Activated CD8-positive, alpha-beta T cell treated with anti-CD3 and anti-CD28 coated beads for 36 hours (primary cell): Measurements from ENCODE around the gene OR3A1. TPM values are rescaled to one million over a fixed set of nuclear protein-coding genes. Genes with fewer than 3 reads are reported as not detected.
"Not testable (repeated sequence)": the region's sequence is repeated elsewhere in the genome, so short reads cannot be mapped to it uniquely, and the experiment has no call there.

ENCODE experiments used
- ATAC-seq: fragments of 200-7000 bp; cut with Tn5 transposase; one replicate; pipeline ENCODE4 v1.10.0; 2021; ENCODE audit warnings: mild to moderate bottlenecking, moderate library complexity
- CTCF ChIA-PET: fragments of 350-600 bp; sonication (Branson Sonifier 250); formaldehyde crosslinking; loops from one replicate; lab custom pipeline; 2021; ENCODE audit warnings: antibody characterized with exemption; lab: Charles Lee
- POLR2A ChIA-PET: fragments of 350-600 bp; sonication (Branson Sonifier 250); formaldehyde crosslinking; loops from one replicate; lab custom pipeline; 2021; ENCODE audit warnings: antibody characterized with exemption; lab: Charles Lee
- DNase-seq: peaks from one replicate; pipeline ENCODE4 v3.0.0-alpha.2; 2020
- H3K27ac Mint-ChIP-seq: one replicate; pipeline ENCODE4 v1.8.0; 2021; ENCODE audit warnings: mild to moderate bottlenecking, mixed read lengths
- H3K27me3 Mint-ChIP-seq: one replicate; pipeline ENCODE4 v1.8.0; 2021; ENCODE audit warnings: mixed read lengths
- H3K36me3 Mint-ChIP-seq: one replicate; pipeline ENCODE4 v1.8.0; 2021; ENCODE audit warnings: low read depth, mixed read lengths
- H3K4me1 Mint-ChIP-seq: one replicate; pipeline ENCODE4 v1.8.0; 2021; ENCODE audit warnings: low read depth, mixed read lengths
- H3K4me3 Mint-ChIP-seq: one replicate; pipeline ENCODE4 v1.8.0; 2021; ENCODE audit warnings: mild to moderate bottlenecking, moderate library complexity, mixed read lengths
- H3K9me3 Mint-ChIP-seq: one replicate; pipeline ENCODE4 v1.8.0; 2021; ENCODE audit warnings: mixed read lengths
- intact Hi-C: fragments of 100-400 bp; cut with micrococcal nuclease; formaldehyde crosslinking; loops from one replicate; pipeline ENCODE4 v1.10.0; 2022
- total RNA-seq, 2 experiments: library from RNA; stranded (reverse); gene quantifications; one replicate each; pipeline ENCODE4 v1.2.3, GENCODE V29; 2021
- TF ChIP-seq, protein P1 (sequence below): fragments of 200-600 bp; IDR thresholded peaks from one replicate; pipeline ENCODE4 v1.8.0; 2022; ENCODE audit warnings: antibody characterized with exemption, mild to moderate bottlenecking

OR3A1 gene
- total RNA-seq, 2 experiments from 2014 or later = 0.29 TPM; not detected in 1

DNA sequence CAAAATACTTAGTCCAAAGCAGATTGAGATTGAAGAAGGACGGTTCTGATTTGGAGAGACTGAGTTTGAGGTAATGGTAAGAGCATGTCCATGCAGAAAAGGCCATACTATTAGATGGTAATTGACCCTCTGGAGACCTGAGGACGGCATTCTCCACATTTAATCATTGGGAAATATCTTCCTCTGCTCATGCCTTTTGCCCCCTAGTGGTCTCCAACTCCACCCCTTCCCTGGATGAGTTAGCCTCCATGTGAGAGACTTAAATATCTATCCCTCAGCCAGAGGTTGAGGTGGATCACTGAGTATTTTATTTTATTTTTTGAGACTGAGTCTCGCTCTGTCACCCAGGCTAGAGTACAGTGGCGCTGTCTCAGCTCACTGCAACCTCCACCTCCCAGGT is 10.4 kb upstream of the OR3A1 start:
- intact Hi-C loops = no loop called here
- ChIA-PET POLR2A (no interaction called here), CTCF (no interaction called here)
- no peak overlapping the region for H3K4me3 Mint-ChIP-seq
- DNase-seq = no peak
- H3K27me3 Mint-ChIP-seq = peaks cover 2% of the 10 kb centered on the region
- H3K27ac Mint-ChIP-seq = no peak overlapping the region
- H3K36me3 Mint-ChIP-seq = no peaks in the 10 kb centered on the region
- no peaks in the 10 kb centered on the region for H3K4me1 Mint-ChIP-seq
- ATAC-seq = no peak
- no peaks in the 10 kb centered on the region for H3K9me3 Mint-ChIP-seq
- TF ChIP-seq, protein P1, sequence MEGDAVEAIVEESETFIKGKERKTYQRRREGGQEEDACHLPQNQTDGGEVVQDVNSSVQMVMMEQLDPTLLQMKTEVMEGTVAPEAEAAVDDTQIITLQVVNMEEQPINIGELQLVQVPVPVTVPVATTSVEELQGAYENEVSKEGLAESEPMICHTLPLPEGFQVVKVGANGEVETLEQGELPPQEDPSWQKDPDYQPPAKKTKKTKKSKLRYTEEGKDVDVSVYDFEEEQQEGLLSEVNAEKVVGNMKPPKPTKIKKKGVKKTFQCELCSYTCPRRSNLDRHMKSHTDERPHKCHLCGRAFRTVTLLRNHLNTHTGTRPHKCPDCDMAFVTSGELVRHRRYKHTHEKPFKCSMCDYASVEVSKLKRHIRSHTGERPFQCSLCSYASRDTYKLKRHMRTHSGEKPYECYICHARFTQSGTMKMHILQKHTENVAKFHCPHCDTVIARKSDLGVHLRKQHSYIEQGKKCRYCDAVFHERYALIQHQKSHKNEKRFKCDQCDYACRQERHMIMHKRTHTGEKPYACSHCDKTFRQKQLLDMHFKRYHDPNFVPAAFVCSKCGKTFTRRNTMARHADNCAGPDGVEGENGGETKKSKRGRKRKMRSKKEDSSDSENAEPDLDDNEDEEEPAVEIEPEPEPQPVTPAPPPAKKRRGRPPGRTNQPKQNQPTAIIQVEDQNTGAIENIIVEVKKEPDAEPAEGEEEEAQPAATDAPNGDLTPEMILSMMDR = no peak

DNA sequence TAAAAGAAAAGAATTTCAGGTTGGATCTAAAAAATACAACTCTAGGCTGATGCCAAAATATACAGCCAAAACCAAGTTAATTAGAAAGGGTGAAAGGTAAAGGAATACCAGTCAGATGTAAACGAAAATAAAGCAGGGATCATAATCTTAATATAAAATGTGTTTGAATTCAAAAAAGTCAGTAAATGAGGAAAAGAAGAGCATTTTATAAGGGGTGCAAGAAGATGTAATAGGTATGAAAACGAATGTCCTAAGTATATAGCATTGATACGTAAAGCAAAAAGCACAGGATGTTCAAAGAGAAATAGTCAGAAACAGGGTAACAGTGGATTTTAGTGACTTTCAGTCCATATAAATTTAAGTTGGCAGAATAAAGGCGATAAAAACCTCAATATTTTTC is 2.5 kb downstream of the OR3A1 start:
- ChIA-PET POLR2A (no interaction called here), CTCF (no interaction called here)
- intact Hi-C loops = no loop called here
- TF ChIP-seq, protein P1 = no peak
- peaks cover 11% of the 10 kb centered on the region for H3K27me3 Mint-ChIP-seq
- ATAC-seq = no peak
- no peaks in the 10 kb centered on the region for H3K36me3 Mint-ChIP-seq
- no peak overlapping the region for H3K27ac Mint-ChIP-seq
- no peak overlapping the region for H3K4me3 Mint-ChIP-seq
- no peaks in the 10 kb centered on the region for H3K9me3 Mint-ChIP-seq
- no peak for DNase-seq
- no peaks in the 10 kb centered on the region for H3K4me1 Mint-ChIP-seq

DNA sequence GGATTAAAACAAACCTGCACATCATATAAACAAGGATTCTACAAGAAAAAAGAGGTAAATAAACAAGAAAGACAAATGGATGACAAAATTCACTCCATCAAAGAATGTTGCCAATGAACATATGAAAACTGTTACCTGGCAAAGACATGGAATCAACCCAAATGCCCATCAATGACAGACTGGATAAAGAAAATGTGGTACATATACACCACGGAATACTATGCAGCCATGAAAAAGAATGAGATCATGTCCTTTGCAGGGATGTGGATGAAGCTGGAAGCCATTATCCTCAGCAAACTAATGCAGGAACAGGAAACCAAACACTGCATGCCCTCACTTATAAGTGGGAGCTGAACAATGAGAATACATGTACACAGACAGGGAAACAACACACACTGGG is 4.6 kb downstream of the OR3A1 start:
- H3K4me3 Mint-ChIP-seq, intact Hi-C loops, H3K4me1 Mint-ChIP-seq, H3K36me3 Mint-ChIP-seq, H3K27ac Mint-ChIP-seq, POLR2A ChIA-PET, DNase-seq, CTCF ChIA-PET, H3K9me3 Mint-ChIP-seq, ATAC-seq: not testable (repeated sequence)
- peaks cover 24% of the 10 kb centered on the region for H3K27me3 Mint-ChIP-seq

DNA sequence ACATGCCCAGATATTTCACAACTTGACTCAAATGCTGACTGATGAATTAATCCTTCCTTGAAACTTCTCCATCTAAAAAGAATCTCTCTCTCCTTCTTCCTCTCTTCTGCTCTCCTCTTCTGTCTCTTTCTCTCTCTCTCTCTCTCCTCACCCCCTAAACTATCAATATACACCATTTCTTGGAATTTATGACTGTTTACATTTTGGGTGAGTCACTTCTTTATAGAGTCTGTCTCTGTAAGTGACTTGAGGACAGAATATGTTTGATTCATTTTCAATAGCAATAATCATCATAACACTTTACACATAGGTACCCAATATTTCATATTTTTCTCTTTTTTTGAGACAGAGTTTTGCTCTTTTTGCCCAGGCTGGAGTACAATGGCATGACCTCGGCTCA is 15.3 kb downstream of the OR3A1 start:
- ChIA-PET POLR2A (no interaction called here), CTCF (no interaction called here)
- Mint-ChIP-seq H3K9me3 (no peaks in the 10 kb centered on the region), H3K36me3 (no peaks in the 10 kb centered on the region), H3K27ac (no peak overlapping the region), H3K27me3 (peaks cover 14% of the 10 kb centered on the region), H3K4me3 (no peak overlapping the region), H3K4me1 (no peaks in the 10 kb centered on the region)
- DNase-seq (no peak), ATAC-seq (no peak)
- intact Hi-C loops = no loop called here
- TF ChIP-seq, protein P1 = no peak

DNA sequence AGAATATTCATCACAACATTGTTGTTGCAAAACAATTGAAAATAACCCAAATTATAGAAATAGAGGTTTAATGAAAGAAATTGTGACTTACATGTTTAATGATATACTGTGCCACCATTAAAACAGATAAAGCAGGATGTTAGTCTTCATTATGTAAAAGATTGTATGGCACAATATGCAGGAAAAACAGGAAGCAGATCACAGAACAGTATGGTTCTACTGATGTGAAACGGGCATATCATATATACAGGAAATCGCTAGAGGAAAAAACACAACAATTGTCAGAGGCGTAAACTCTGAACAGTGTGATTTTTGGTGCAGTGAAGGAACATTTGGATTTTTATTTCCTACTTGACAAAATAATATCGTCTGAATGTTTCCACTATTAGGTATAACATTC is 22.0 kb downstream of the OR3A1 start:
- ATAC-seq (no peak), DNase-seq (no peak)
- Mint-ChIP-seq H3K4me3 (no peak overlapping the region), H3K27me3 (peaks cover 2% of the 10 kb centered on the region), H3K9me3 (peaks cover 9% of the 10 kb centered on the region), H3K36me3 (peaks cover 3% of the 10 kb centered on the region), H3K27ac (no peak overlapping the region), H3K4me1 (no peaks in the 10 kb centered on the region)
- POLR2A ChIA-PET = no interaction called here
- intact Hi-C loops = no loop called here
- CTCF ChIA-PET = no interaction called here
- TF ChIP-seq, protein P1 = no peak
